SJCRH30 (cell line): ENCODE data around the gene CCR9. TPM values are rescaled to one million over a fixed set of nuclear protein-coding genes. Genes with fewer than 3 reads are reported as not detected.

Source experiments
- DNase-seq, 2 experiments: peaks; one replicate each; pipeline ENCODE4 v3.0.0-alpha.2; 2015 to 2020
- H3K27ac ChIP-seq: fragments of 250-450 bp; sonication (Bioruptor Pico); 2 replicates; pipeline ENCODE4 v1.5.1; 2020; ENCODE audit warnings: mild to moderate bottlenecking, moderate library complexity
- H3K27me3 ChIP-seq: fragments of 250-450 bp; sonication (Bioruptor Pico); 2 replicates; pipeline ENCODE4 v1.5.1; 2020; ENCODE audit warnings: mild to moderate bottlenecking, moderate library complexity
- H3K36me3 ChIP-seq: fragments of 250-450 bp; sonication (Bioruptor Pico); 2 replicates; pipeline ENCODE4 v1.5.1; 2020; ENCODE audit warnings: mild to moderate bottlenecking, moderate library complexity
- H3K4me1 ChIP-seq: fragments of 250-450 bp; sonication (Bioruptor Pico); 2 replicates; pipeline ENCODE4 v1.5.1; 2020; ENCODE audit warnings: mild to moderate bottlenecking, moderate library complexity
- H3K4me3 ChIP-seq: fragments of 250-450 bp; sonication (Bioruptor Pico); 2 replicates; pipeline ENCODE4 v1.5.1; 2020; ENCODE audit warnings: mild to moderate bottlenecking, moderate library complexity
- H3K9me3 ChIP-seq: fragments of 250-450 bp; sonication (Bioruptor Pico); replicated peaks from 2 replicates; pipeline ENCODE4 v1.5.1; 2020; ENCODE audit warnings: mild to moderate bottlenecking, moderate library complexity
- total RNA-seq: library from RNA; depleted of rRNA; stranded (reverse); fragments of >200 nt; shearing (Covaris generic); gene quantifications from 2 replicates; pipeline ENCODE4 v1.2.3, GENCODE V29; 2014

CCR9 gene
- total RNA-seq, 1 experiment from 2014 or later, result not detected

GRCh38 chr3:45908761-45909160, 22.4 kb downstream of the CCR9 start:
- Histone ChIP-seq H3K4me1 (peaks cover 15% of the 10 kb centered on the region), H3K27me3 (no peaks in the 10 kb centered on the region), H3K36me3 (no peaks in the 10 kb centered on the region), H3K9me3 (0 out of 2 replicates have a peak, but pooled peaks cover 2% of the 10 kb centered on the region), H3K4me3 (no peak overlapping the region), H3K27ac (no peak overlapping the region)
- DNase-seq, result no peak

GRCh38 chr3:45909542-45909941, 23.2 kb downstream of the CCR9 start:
- no peaks in the 10 kb centered on the region for H3K36me3 ChIP-seq
- H3K4me1 ChIP-seq, result peaks cover 15% of the 10 kb centered on the region
- no peaks in the 10 kb centered on the region for H3K27me3 ChIP-seq
- DNase-seq, result no peak
- no peak overlapping the region for H3K4me3 ChIP-seq
- H3K27ac ChIP-seq, result no peak overlapping the region
- 0 out of 2 replicates have a peak, but pooled peaks cover under 1% of the 10 kb centered on the region for H3K9me3 ChIP-seq

- Histone ChIP-seq H3K36me3 (no peaks in the 10 kb centered on the region), H3K4me3 (no peak overlapping the region), H3K4me1 (peaks cover 18% of the 10 kb centered on the region)
Measured at GRCh38 chr3:45910892-45911291, 24.5 kb downstream of the CCR9 start.

GRCh38 chr3:45911511-45912226, 25.3 kb downstream of the CCR9 start:
- Histone ChIP-seq H3K9me3 (no peaks in the 10 kb centered on the region), H3K27ac (no peak overlapping the region), H3K4me3 (no peak overlapping the region), H3K36me3 (no peaks in the 10 kb centered on the region), H3K27me3 (no peaks in the 10 kb centered on the region), H3K4me1 (peaks cover 19% of the 10 kb centered on the region)
- no peak for DNase-seq

More at GRCh38 chr3:45910892-45911291, 24.5 kb downstream of the CCR9 start:
- peak in 1 of 2 experiments; percentile 36 for DNase-seq
- Histone ChIP-seq H3K27ac (no peak overlapping the region), H3K27me3 (no peaks in the 10 kb centered on the region), H3K9me3 (no peaks in the 10 kb centered on the region)

GRCh38 chr3:45912435-45912834, 26.1 kb downstream of the CCR9 start:
- Histone ChIP-seq H3K27ac (no peak overlapping the region), H3K36me3 (no peaks in the 10 kb centered on the region), H3K4me3 (no peak overlapping the region), H3K9me3 (no peaks in the 10 kb centered on the region), H3K4me1 (peaks cover 14% of the 10 kb centered on the region), H3K27me3 (no peaks in the 10 kb centered on the region)
- no peak for DNase-seq

GRCh38 chr3:45914362-45915058, 28.2 kb downstream of the CCR9 start:
- Histone ChIP-seq H3K27ac (no peak overlapping the region), H3K27me3 (no peaks in the 10 kb centered on the region), H3K4me1 (peaks cover 5% of the 10 kb centered on the region; the same call in 1 of the 2 replicates), H3K4me3 (no peak overlapping the region), H3K9me3 (no peaks in the 10 kb centered on the region), H3K36me3 (no peaks in the 10 kb centered on the region)
- no peak for DNase-seq

- Histone ChIP-seq H3K36me3 (no peaks in the 10 kb centered on the region), H3K27me3 (no peaks in the 10 kb centered on the region), H3K9me3 (no peaks in the 10 kb centered on the region), H3K4me1 (peaks cover 5% of the 10 kb centered on the region; the same call in 1 of the 2 replicates), H3K4me3 (no peak overlapping the region), H3K27ac (no peak overlapping the region)
- no peak for DNase-seq
Measured at GRCh38 chr3:45915059-45915439, 28.7 kb downstream of the CCR9 start.

GRCh38 chr3:45915518-45916231, 29.3 kb downstream of the CCR9 start:
- H3K27me3 ChIP-seq, result no peaks in the 10 kb centered on the region
- peaks cover 5% of the 10 kb centered on the region; the same call in 1 of the 2 replicates for H3K4me1 ChIP-seq
- DNase-seq, result peak; percentile 13 to 34
- no peaks in the 10 kb centered on the region for H3K36me3 ChIP-seq
- H3K9me3 ChIP-seq, result no peaks in the 10 kb centered on the region
- no peak overlapping the region for H3K4me3 ChIP-seq
- no peak overlapping the region for H3K27ac ChIP-seq

GRCh38 chr3:45917146-45917898, 31.0 kb downstream of the CCR9 start:
- H3K9me3 ChIP-seq, result no peaks in the 10 kb centered on the region
- no peak overlapping the region for H3K27ac ChIP-seq
- no peak overlapping the region for H3K4me3 ChIP-seq
- peaks cover 11% of the 10 kb centered on the region; the same call in 1 of the 2 replicates for H3K4me1 ChIP-seq
- H3K36me3 ChIP-seq, result no peaks in the 10 kb centered on the region
- DNase-seq, result no peak
- no peaks in the 10 kb centered on the region for H3K27me3 ChIP-seq

- Histone ChIP-seq H3K4me3 (no peak overlapping the region), H3K36me3 (no peaks in the 10 kb centered on the region), H3K27ac (no peak overlapping the region), H3K9me3 (no peaks in the 10 kb centered on the region), H3K4me1 (peaks cover 6% of the 10 kb centered on the region; the same call in 1 of the 2 replicates), H3K27me3 (no peaks in the 10 kb centered on the region)
- peak; percentile 47 to 64 for DNase-seq
Measured at GRCh38 chr3:45921158-45922038, 35.1 kb downstream of the CCR9 start.

- Histone ChIP-seq H3K27me3 (no peaks in the 10 kb centered on the region), H3K27ac (no peak overlapping the region), H3K9me3 (no peaks in the 10 kb centered on the region), H3K4me3 (no peak overlapping the region), H3K36me3 (no peaks in the 10 kb centered on the region), H3K4me1 (peaks cover 6% of the 10 kb centered on the region; the same call in 1 of the 2 replicates)
- DNase-seq, result no peak
Measured at GRCh38 chr3:45922039-45922326, 35.6 kb downstream of the CCR9 start.

- DNase-seq, result no peak
- no peak overlapping the region for H3K27ac ChIP-seq
- no peaks in the 10 kb centered on the region for H3K9me3 ChIP-seq
- H3K27me3 ChIP-seq, result no peaks in the 10 kb centered on the region
- H3K36me3 ChIP-seq, result no peaks in the 10 kb centered on the region
- H3K4me3 ChIP-seq, result no peak overlapping the region
- H3K4me1 ChIP-seq, result peaks cover 6% of the 10 kb centered on the region; the same call in 1 of the 2 replicates
Measured at GRCh38 chr3:45922950-45923590, 36.7 kb downstream of the CCR9 start.

GRCh38 chr3:45923755-45924154, 37.4 kb downstream of the CCR9 start:
- Histone ChIP-seq H3K36me3 (no peaks in the 10 kb centered on the region), H3K27me3 (no peaks in the 10 kb centered on the region), H3K27ac (no peak overlapping the region), H3K9me3 (no peaks in the 10 kb centered on the region), H3K4me3 (no peak overlapping the region), H3K4me1 (peaks cover 6% of the 10 kb centered on the region; the same call in 1 of the 2 replicates)
- no peak for DNase-seq
